SK-N-SH (cell line): ENCODE measurements around the gene AGL. TPM values are rescaled to one million over a fixed set of nuclear protein-coding genes. Genes with fewer than 3 reads are reported as not detected.

Experiments used
- polyA plus RNA-seq, 3 experiments: library from polyadenylated mRNA; depleted of rRNA; stranded (reverse); fragments of >200 nt; gene quantifications; 2 replicates each; pipeline ENCODE4 v1.2.3, GENCODE V29; 2012
- small RNA-seq, 7 experiments: library from RNA; depleted of rRNA; stranded (forward); fragments of <200 nt; gene quantifications; one replicate each; pipeline ENCODE3, GENCODE V24; 2012

AGL gene
- polyA plus RNA-seq, 1 of the 3 experiments (the other 2 are of a cell fraction) = 1.5 TPM

Small RNAs within 50 kb of the gene (small RNA-seq; reads per million reads assigned to genes)
- 0 to 1.1 (median 0) reads per million in 7 experiments for gene AC096949.1

Other genes starting within 250 kb of the AGL start
- gene PALMD, start 204.2 kb upstream of the AGL start, polyA plus RNA-seq (2012; rRNA removed) = 1.8 and 2.3 TPM in 2 replicates
- 1.9 and 2.7 TPM in 2 replicates for gene FRRS1, start 83.7 kb upstream of the AGL start, polyA plus RNA-seq (2012; rRNA removed)
- 5.7 and 7.4 TPM in 2 replicates for gene SLC35A3, start 119.6 kb downstream of the AGL start, polyA plus RNA-seq (2012; rRNA removed)